Small intestine (tissue), 7 donors: ENCODE data around the gene MRPL18. TPM values are rescaled to one million over a fixed set of nuclear protein-coding genes. Genes with fewer than 3 reads are reported as not detected.
"Not testable (repeated sequence)": the region's sequence is repeated elsewhere in the genome, so short reads cannot be mapped to it uniquely, and the experiment has no call there.

ENCODE experiments used
- DNase-seq, 2 donors: peaks; one replicate each; pipeline versions ENCODE4 v3.0.0 to v3.0.0-alpha.2; 2013
- FAIRE-seq: peaks from 2 replicates; lab custom pipeline; 2012; peaks lifted over from hg19 to GRCh38; lab: Jason Lieb, UNC
- H3K27ac ChIP-seq, 3 donors: one replicate each; pipeline ENCODE4 v1.5.1; 2013; ENCODE audit warnings: low read length in 2 of 3, mild to moderate bottlenecking in 2 of 3, control low read depth in 1 of 3, inconsistent platforms in 1 of 3, low read depth in 1 of 3, moderate library complexity in 1 of 3
- H3K27me3 ChIP-seq, 3 donors: one replicate each; pipeline ENCODE4 v1.6.1; 2013; ENCODE audit warnings: low read length in 3 of 3, inconsistent platforms in 1 of 3; ENCODE audit not compliant: control insufficient read depth in 3 of 3, insufficient read depth in 3 of 3
- H3K36me3 ChIP-seq, 3 donors: one replicate each; pipeline ENCODE4 v1.6.1; 2013; ENCODE audit warnings: low read length in 3 of 3, inconsistent platforms in 1 of 3, low read depth in 1 of 3, mild to moderate bottlenecking in 1 of 3, moderate library complexity in 1 of 3; ENCODE audit not compliant: control insufficient read depth in 3 of 3, insufficient read depth in 2 of 3
- H3K4me1 ChIP-seq, 3 donors: one replicate each; pipeline ENCODE4 v1.6.1; 2013; ENCODE audit warnings: low read length in 2 of 3, inconsistent platforms in 1 of 3, low read depth in 1 of 3, mild to moderate bottlenecking in 1 of 3, moderate library complexity in 1 of 3; ENCODE audit not compliant: control insufficient read depth in 3 of 3, insufficient read depth in 2 of 3
- H3K4me3 ChIP-seq, 3 donors: one replicate each; pipeline ENCODE4 v1.5.1; 2013; ENCODE audit warnings: low read length in 3 of 3, control low read depth in 1 of 3, inconsistent platforms in 1 of 3, low read depth in 1 of 3, mild to moderate bottlenecking in 1 of 3, moderate library complexity in 1 of 3
- H3K9me3 ChIP-seq, 2 donors: one replicate each; pipeline ENCODE4 v1.6.1; 2013; ENCODE audit warnings: low read depth in 1 of 2, low read length in 1 of 2; ENCODE audit not compliant: control insufficient read depth in 2 of 2, insufficient read depth in 1 of 2
- WGBS, 3 donors: extraction: QIAGEN DNeasy Blood & Tissue Kit; methylation state at CpG; one replicate each; pipeline ENCODE4 v1.1.7; 2013; 5-methylcytosine and 5-hydroxymethylcytosine counted together
- polyA plus RNA-seq, 4 donors: library from polyadenylated mRNA; stranded (reverse) in 3 of 4; unstranded in 1 of 4; fragments of 200-250 nt in 3 of 4; fragments of 120-200 nt in 1 of 4; gene quantifications; one replicate each; pipeline versions ENCODE4 v1.2.1 to v1.2.3, GENCODE V29; 2013
- donor health status: healthy with polysubstance abuse.
- donor health status: control.
- donor health status: control.
- donor health status: Bipolar disorder and iron deficiency.
- donor health status: healthy.

MRPL18 gene
- polyA plus RNA-seq, 4 donors, result 74.8 to 83.3 (median 78.0) TPM

GRCh38 chr6:159824690-159825089 is 34.4 kb downstream of the MRPL18 start:
- 92 to 97% (median 94%) methylated on average over 9 of the region's 9 CpGs for WGBS, 3 donors
- H3K9me3 ChIP-seq, H3K27me3 ChIP-seq, H3K4me3 ChIP-seq, DNase-seq, H3K4me1 ChIP-seq, H3K36me3 ChIP-seq, H3K27ac ChIP-seq, FAIRE-seq: not testable (repeated sequence)

GRCh38 chr6:159826004-159826403 is 35.7 kb downstream of the MRPL18 start:
- FAIRE-seq (no peak), DNase-seq (no peak)
- no peaks in the 10 kb centered on the region for H3K36me3 ChIP-seq
- no peaks in the 10 kb centered on the region for H3K9me3 ChIP-seq
- H3K27ac ChIP-seq, result no peak overlapping the region
- WGBS, 3 donors, result 94 to 97% (median 96%) methylated on average over 13 of the region's 13 CpGs
- peaks cover 0 to 2% (median 0%) of the 10 kb centered on the region in 3 donors for H3K27me3 ChIP-seq
- peaks cover 0 to 2% (median 0%) of the 10 kb centered on the region in 3 donors for H3K4me1 ChIP-seq
- H3K4me3 ChIP-seq, result no peak overlapping the region

GRCh38 chr6:159826968-159827647 is 36.8 kb downstream of the MRPL18 start:
- FAIRE-seq, result no peak
- Histone ChIP-seq H3K4me3 (no peak overlapping the region), H3K27me3 (peaks cover 0 to 2% (median 0%) of the 10 kb centered on the region in 3 donors), H3K27ac (no peak overlapping the region), H3K9me3 (no peaks in the 10 kb centered on the region), H3K4me1 (peaks cover 0 to 2% (median 0%) of the 10 kb centered on the region in 3 donors), H3K36me3 (no peaks in the 10 kb centered on the region)
- 76 to 87% (median 84%) methylated on average over 16 of the region's 16 CpGs for WGBS, 3 donors
- DNase-seq, result no peak

GRCh38 chr6:159828074-159828473 is 37.8 kb downstream of the MRPL18 start:
- no peak for FAIRE-seq

GRCh38 chr6:159829526-159829925 is 39.3 kb downstream of the MRPL18 start:
- FAIRE-seq, result no peak
- WGBS, 3 donors, result 66 to 81% (median 72%) methylated on average over 4 of the region's 4 CpGs
- H3K4me1 ChIP-seq, result peaks cover 0 to 2% (median 0%) of the 10 kb centered on the region in 3 donors
- DNase-seq, result no peak
- H3K4me3 ChIP-seq, result no peak overlapping the region
- no peaks in the 10 kb centered on the region for H3K36me3 ChIP-seq
- no peak overlapping the region for H3K27ac ChIP-seq
- no peaks in the 10 kb centered on the region for H3K9me3 ChIP-seq
- peaks cover 0 to 2% (median 0%) of the 10 kb centered on the region in 3 donors for H3K27me3 ChIP-seq

More at GRCh38 chr6:159828074-159828473, 37.8 kb downstream of the MRPL18 start:
- no peak for DNase-seq
- H3K27me3 ChIP-seq, result peaks cover 0 to 2% (median 0%) of the 10 kb centered on the region in 3 donors
- no peak overlapping the region for H3K4me3 ChIP-seq
- H3K4me1 ChIP-seq, result peaks cover 0 to 2% (median 0%) of the 10 kb centered on the region in 3 donors
- WGBS, 3 donors, result 35 to 57% (median 48%) methylated on average over 7 of the region's 7 CpGs
- no peaks in the 10 kb centered on the region for H3K9me3 ChIP-seq
- H3K36me3 ChIP-seq, result no peaks in the 10 kb centered on the region
- H3K27ac ChIP-seq, result no peak overlapping the region

- 62 to 76% (median 63%) methylated on average over 11 of the region's 11 CpGs for WGBS, 3 donors
- no peaks in the 10 kb centered on the region for H3K36me3 ChIP-seq
- H3K27ac ChIP-seq, result no peak overlapping the region
- no peak overlapping the region for H3K4me3 ChIP-seq
- no peaks in the 10 kb centered on the region for H3K9me3 ChIP-seq
- no peak for FAIRE-seq
- no peak for DNase-seq
- H3K27me3 ChIP-seq, result peaks cover 0 to 2% (median 0%) of the 10 kb centered on the region in 3 donors
- peaks cover 0 to 2% (median 0%) of the 10 kb centered on the region in 3 donors for H3K4me1 ChIP-seq
These were observed 40.5 kb downstream of the MRPL18 start for GRCh38 chr6:159830501-159831372.

GRCh38 chr6:159831373-159831679 is 41.1 kb downstream of the MRPL18 start:
- Histone ChIP-seq H3K4me1 (peaks cover 0 to 2% (median 0%) of the 10 kb centered on the region in 3 donors), H3K36me3 (no peaks in the 10 kb centered on the region), H3K9me3 (no peaks in the 10 kb centered on the region), H3K27ac (no peak overlapping the region), H3K27me3 (no peaks in the 10 kb centered on the region), H3K4me3 (no peak overlapping the region)
- FAIRE-seq (no peak), DNase-seq (no peak)
- 14 to 62% (median 37%) methylated on average over 4 of the region's 4 CpGs for WGBS, 3 donors

GRCh38 chr6:159832946-159833345 is 42.7 kb downstream of the MRPL18 start:
- FAIRE-seq, result no peak
- no peak for DNase-seq

More at GRCh38 chr6:159832946-159833345, 42.7 kb downstream of the MRPL18 start:
- Histone ChIP-seq H3K36me3 (no peaks in the 10 kb centered on the region), H3K9me3 (no peaks in the 10 kb centered on the region), H3K4me1 (peaks cover 0 to 2% (median 0%) of the 10 kb centered on the region in 3 donors), H3K27ac (no peak overlapping the region), H3K27me3 (no peaks in the 10 kb centered on the region), H3K4me3 (no peak overlapping the region)
- 68 to 83% (median 74%) methylated on average over 4 of the region's 4 CpGs for WGBS, 3 donors
